Measurements from ENCODE around the gene GPC1.
"Not testable (repeated sequence)": the region's sequence is repeated elsewhere in the genome, so short reads cannot be mapped to it uniquely, and the experiment has no call there.

GPC1 gene

DNA sequence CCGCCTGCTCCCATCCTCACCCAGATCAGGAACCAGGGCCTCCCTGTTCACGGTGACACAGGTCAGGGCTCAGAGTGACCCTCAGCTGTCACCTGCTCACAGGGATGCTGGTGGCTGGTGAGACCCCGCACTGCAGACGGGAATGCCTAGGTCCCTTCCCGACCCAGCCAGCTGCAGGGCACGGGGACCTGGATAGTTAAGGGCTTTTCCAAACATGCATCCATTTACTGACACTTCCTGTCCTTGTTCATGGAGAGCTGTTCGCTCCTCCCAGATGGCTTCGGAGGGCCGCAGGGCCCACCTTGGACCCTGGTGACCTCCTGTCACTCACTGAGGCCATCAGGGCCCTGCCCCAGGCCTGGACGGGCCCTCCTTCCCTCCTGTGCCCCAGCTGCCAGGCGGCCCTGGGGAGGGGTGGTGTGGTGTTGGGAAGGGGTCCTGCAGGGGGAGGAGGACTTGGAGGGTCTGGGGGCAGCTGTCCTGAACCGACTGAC, 31.7 kb downstream of the GPC1 start:
- no peak for DNase-seq (ENCODE audit: low spot score)

DNA sequence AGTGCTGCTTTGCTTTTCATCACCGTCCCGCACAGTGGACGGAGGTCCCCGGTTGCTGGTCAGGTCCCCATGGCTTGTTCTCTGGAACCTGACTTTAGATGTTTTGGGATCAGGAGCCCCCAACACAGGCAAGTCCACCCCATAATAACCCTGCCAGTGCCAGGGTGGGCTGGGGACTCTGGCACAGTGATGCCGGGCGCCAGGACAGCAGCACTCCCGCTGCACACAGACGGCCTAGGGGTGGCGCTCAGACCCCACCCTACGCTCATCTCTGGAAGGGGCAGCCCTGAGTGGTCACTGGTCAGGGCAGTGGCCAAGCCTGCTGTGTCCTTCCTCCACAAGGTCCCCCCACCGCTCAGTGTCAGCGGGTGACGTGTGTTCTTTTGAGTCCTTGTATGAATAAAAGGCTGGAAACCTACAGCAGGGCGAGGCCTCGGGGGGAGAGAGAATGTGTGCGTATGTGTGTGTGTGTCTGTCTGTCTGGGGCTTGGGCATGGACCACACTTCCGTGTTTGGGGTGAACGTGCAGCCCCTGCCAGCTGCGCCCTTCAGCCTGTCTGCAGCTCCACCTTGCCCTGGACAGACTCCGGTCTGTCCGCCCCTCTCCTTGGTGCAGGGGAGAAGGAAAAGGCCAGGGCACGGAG, 32.3 kb downstream of the GPC1 start:
- no peak for DNase-seq (ENCODE audit: low spot score)

DNA sequence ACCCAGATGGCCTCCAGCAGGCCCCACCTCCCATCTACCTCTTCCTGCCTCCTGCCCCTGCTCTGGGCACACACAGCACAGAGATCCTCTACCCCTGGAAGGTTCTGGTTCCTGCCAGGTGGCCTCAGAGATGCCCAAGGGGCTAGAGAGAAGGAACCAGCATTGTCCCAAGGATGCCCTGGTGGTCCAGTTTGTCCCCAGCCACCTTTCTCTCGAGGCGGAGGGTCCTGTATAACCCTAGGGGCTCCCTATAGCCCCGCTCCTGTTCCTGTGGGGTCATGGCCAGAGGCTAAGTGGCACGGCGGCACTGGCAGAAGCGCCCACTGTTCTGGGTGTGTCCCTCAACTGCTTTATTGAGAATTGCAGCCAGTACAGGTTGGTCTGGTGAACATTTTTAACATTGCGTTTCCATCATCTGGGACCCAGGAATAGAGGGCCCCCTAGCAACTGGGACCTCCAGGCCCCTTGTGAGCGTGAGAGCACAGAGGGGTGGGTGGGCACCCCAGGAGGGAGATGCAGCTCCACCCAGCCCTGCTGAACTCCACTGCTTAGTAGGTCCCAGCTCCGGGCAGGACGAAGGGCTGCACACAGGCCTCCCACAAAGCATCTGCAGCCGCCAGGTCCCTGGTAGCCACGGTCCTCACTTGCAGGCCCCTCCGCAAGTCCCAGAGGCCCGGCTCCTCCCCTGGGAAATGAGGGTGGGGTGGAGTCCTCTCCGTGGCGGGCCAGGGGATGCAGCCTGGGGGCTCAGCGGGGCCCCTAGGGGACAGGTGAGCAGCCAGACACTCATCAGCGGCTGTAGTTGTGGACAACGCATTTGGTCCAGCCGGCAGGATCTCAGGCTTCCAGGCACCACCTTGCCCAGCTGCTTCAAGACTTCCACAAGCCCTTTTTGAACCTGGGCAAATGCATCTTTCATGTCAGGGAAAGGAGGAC, 33.1 kb downstream of the GPC1 start:
- DNase-seq (ENCODE audit: low spot score): no peak

DNA sequence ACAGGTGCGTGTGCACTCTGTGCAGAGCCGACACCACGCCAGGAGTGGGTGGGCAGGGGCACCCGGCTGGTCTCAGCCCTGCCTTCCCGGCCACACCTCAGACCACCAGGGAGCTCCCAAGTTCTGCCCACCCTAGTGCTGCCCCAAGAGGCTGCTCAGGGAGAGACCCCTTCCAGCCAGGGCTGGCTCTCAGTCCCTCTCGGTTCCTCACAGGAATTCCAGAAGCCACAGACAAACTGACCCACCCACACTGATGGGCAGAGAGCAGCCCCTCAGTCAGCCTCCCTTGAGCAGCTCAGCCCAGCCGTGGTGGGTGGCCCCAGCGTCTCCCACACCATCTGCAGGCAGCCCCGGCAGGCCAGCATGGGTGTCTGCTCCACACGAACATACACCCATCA, 33.8 kb downstream of the GPC1 start:
- no peak for DNase-seq (ENCODE audit: low spot score)

DNA sequence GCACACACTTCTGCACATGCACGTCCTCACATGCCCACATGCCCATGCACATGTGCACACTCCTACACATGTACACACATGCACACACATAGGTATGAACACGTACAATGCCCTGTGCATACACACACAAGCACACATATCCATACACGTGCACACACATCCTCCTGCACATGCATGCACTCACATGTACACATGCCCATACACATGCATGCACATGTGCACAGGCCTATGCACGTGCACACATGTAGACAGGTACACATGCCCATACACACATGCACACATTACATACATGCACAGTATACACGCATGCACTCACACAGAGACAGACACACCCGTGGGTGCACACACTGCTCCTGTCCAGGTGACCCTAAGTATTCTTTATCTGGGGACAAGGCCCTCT, 34.3 kb downstream of the GPC1 start:
- DNase-seq (ENCODE audit: low spot score): no peak

DNA sequence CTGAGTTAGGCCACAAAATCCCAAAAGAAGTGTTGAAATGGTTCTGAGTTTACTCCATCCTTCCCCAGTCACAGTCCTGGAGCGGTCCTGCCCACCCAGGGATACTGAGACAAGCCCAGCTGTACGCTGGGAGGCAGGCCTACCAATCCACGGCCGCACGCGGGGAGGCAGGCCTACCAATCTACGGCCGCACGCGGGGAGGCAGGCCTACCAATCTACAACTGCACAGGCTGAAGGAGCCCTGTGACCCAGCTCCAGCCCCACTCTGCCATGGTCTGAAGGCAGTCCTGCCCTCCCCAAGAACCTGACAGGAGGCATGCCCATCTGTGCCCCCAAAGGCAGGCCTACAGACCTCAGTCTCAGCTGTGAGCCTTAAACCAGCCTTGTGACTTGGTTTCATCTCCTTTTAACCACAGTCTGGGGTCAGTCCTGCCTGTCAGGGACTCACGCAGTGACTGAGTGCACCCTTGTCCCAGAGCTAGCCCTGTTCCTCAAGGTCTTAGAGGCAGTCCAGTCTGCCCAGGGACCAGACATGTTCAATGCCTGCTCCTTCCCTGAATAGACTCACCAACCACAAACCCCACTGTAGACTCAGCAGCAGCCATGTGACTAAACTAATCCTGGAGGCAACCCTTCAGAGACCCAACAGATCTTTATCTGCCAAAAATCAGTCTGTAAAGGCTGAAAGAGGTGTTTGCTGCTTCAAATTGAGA, 36.8 kb downstream of the GPC1 start:
- no peak for DNase-seq (ENCODE audit: low spot score)

DNA sequence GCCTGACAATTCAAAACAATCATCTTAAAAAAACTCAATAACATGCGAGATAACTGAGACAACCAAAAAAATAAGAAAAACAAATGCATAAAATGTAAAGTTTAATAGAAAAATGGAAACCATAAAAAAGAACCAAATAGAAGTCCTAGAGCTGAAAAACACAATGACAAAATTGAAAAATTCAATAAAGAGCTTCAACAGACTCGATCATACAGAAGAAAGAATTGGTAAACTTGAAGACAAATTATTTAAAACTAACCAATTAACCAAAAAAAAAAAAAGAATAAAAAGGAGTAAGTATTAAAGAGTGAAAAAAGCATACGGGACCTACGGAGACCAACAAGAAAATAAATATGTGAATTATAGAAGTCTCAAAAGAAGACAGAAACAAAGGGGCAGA, 37.7 kb downstream of the GPC1 start:
- DNase-seq (ENCODE audit: low spot score): no peak

DNA sequence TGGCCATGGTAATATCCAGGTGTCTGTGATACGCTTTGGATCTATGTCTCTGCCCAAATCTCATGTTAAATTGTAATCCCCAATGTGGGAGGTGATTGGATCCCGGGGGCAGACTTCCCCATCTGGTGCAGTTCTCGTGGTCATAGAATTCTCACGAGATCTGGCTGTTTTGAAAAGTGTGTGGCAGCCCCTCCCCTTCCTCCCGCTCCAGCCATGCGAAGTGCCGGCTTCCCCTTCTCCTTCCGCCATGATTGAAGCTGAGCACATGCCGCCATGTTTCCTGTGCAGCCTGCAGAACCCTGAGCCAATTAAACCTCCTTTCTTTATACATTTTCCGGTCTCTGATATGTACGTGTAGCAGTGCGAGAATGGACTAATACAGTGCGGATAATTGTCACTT, 42.5 kb downstream of the GPC1 start:
- no peak for DNase-seq (ENCODE audit: low spot score)

DNA sequence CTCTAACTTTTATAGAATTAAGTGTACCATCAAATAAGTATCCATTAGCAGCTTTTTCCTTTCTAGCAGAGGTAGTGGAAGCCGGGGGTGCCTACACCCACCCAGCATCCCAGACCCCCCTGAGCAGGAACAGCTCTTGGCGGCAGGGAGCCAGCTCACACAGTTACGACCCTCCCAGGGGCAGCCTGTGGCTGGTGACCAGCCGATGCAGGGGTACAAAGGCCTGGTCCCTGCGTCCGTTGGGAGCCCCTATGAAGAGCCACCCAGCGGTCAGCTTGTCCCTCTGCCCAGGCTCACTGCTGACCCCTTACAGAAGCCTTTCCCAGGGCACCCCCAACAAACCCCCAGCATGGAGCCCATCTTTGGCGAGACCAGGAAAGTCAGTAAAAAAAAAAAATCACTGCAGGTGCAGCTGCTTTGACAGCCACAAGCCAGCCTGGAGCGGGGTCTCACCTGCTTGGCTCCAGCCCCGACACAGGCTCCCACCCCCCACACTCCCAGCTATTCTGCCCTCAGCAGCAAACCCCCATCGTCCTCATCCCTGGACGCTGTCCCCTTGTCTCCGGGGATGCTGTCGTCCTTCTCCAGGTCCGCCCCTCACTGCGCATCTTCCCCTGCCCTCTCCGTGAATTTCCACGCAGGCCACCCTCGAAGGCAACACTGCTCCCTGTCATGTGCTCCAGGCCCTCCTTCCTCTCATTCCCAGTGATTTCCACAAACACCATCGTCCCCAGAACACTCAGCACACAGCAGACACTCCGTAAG, 43.1 kb downstream of the GPC1 start:
- DNase-seq (ENCODE audit: low spot score): no peak

DNA sequence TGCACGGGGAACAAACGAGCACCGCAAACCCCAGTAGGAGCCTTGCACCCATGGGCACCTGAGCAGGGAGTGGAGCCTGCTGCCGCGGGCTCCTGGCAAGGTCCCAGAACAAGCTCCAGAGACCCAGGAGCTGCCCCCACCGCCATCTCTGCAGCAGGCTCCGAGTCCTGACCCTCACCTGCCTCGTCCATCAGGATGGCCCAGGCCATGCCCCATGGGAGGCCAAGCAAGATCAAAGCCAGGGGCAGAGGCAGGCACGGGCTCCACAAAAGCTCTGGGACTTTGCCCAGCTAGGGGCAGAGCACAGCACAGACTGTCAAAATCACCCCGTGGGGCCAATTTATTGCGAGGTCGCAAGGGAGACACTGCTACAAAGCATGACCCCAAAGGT, 43.6 kb downstream of the GPC1 start:
- DNase-seq (ENCODE audit: low spot score): no peak

DNA sequence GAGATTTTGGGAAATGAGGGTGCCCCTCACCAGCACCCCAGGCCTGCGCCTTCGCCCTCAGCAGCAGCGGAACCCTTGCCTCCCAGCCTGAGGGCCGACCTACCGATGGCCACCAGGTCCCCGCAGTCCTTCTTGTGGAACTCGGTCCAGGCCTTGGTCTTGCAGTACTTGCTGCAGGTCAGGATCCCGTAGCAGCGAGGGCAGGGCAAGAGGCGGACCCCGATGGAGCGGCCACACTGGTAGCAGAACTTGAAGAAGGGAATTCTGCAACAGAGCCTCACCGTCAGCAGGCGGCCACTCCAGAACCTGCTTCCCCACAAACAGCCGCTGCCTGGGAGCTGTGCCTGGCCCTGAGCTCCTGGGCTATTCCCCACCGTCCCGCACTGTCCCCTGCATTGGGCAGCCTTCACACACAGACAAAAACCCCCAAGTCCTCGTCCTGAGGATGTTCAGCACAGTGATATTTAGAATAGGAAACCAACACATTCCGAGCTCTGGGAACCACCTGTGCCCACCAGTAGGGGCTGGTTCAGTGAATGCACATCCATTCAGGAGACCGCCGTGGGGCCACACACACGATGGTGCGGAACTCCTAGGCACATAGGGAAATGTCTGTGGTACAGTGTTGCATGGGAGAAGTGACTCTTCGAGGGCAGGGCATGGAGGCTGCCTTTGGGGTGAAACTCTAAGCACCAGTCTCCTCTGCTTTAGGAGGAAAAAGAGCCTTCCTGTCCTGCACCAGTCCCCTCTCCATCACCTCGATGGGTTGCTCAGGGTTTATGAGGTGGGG, 45.6 kb downstream of the GPC1 start:
- DNase-seq (ENCODE audit: low spot score): no peak

DNA sequence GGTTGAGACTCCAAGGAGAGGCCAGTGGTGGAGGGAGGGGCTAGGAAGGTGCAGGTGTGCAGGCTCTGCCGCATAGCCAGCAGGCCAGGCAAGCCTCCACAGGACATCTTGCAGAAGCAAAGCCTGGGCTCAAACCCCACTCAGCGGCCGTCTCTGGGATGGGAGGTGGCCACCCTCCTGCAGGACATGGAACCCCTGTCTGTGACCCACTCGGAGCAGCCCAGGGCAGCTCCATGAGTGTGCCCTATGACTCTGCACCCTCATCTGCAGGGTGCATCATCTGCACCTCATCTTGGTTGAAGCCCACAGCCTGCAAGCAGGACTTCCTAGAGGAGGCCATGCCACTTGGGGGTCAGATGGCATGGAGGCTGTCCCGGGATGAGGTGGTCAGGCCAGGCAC, 46.3 kb downstream of the GPC1 start:
- no peak for DNase-seq (ENCODE audit: low spot score)

DNA sequence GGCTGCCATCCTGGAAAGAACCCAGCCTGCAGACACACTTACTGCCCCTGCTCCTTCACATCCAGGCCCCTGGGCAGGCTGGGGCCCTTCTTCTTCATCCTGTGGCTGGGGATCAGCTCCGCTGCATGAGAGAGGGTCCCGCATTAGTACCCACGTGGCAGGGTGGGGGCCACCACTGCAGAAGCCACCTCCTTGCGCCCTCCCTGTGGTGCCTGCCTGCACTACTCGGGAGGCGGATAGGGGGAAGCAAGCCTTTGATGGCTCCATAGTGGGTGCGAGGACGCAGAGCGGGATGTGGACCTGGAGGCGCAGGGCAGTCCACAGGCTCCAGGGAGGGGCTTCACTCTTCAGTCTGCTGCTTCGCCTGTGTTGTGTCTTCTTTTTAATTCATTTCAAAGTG, 46.7 kb downstream of the GPC1 start:
- no peak for DNase-seq (ENCODE audit: low spot score)

DNA sequence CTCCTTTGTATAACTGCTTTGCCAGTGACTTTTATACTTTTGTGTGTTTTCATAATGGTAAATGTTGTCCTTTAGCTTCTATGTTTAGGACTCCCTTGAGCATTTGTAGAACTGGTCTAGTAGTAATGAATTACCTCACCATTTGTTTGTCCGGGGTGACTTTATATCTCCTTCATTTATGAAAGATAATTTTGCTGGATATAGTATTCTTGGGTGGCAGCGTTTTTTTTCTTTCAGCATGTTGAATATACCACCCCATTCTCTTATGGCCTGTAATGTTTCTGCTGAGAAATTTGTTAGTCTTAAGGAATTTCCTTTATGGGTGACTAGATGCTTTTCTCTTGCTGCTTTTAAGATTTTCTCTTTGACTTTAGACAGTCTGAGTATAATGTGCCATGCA, 56.0 kb downstream of the GPC1 start:
- DNase-seq (ENCODE audit: low spot score): no peak

DNA sequence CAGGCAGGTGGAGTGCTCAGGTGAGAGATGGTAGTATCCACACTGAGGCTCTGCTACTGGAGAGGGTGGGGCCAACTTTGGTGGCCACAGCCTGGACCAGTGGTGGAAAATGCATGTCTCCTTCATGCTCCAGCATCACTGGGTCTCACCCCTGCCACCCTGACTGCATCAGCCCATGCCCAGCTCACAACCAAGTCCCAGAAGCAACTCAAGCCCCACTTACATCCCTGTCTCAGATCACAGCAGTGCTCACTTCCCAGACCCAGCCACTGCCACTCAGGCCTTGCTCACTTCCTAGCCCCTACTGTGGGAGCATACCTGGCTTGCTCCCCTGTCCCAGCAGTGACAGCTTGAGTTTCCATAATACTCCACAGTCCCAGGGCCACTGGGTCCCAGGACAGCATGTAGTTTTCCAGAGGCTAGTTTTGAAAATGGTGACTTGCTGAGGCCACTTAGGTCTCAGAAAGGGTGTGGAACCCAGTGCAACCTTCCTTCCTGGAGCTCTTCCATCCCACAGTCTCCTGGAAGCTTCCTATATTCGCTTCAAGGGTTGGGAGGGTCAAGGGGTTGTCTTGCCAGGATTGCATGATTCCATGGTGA, 58.8 kb downstream of the GPC1 start:
- DNase-seq (ENCODE audit: low spot score): no peak

DNA sequence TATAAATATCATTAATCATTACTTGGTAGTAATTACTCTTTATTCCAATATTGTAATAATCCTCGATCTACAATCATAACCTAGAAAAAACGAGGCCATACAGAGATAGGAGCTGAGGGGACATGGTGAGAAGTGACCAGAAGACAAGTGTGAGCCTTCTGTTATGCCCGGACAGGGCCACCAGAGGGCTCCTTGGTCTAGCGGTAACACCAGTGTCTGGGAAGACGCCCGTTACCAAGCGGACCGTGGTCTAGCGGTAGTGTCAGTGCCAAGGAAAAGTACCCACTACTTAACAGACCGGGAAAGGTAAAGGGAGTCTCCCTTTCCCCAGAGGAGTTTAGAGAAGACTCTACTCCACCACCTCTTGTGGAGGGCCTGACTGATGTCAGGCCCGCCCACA, 59.5 kb downstream of the GPC1 start:
- DNase-seq (ENCODE audit: low spot score): not testable (repeated sequence)

DNA sequence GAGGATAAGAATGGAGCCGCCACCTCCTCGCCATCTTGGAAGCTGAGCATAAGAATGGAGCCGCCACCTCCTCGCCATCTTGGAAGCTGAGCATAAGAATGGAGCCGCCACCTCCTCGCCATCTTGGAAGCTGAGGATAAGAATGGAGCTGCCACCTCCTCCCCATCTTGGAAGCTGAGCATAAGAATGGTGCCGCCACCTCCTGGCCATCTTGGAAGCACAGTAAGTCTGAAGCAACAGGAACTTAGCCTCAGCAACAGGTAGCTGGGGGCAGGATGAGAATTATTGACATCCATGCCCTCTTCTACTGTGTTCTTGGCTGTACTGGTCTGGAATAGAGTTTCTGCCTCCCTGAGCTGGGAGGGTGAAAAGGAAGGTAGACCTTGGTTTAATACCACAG, 61.6 kb downstream of the GPC1 start:
- DNase-seq (ENCODE audit: low spot score): peak; percentile 3

DNA sequence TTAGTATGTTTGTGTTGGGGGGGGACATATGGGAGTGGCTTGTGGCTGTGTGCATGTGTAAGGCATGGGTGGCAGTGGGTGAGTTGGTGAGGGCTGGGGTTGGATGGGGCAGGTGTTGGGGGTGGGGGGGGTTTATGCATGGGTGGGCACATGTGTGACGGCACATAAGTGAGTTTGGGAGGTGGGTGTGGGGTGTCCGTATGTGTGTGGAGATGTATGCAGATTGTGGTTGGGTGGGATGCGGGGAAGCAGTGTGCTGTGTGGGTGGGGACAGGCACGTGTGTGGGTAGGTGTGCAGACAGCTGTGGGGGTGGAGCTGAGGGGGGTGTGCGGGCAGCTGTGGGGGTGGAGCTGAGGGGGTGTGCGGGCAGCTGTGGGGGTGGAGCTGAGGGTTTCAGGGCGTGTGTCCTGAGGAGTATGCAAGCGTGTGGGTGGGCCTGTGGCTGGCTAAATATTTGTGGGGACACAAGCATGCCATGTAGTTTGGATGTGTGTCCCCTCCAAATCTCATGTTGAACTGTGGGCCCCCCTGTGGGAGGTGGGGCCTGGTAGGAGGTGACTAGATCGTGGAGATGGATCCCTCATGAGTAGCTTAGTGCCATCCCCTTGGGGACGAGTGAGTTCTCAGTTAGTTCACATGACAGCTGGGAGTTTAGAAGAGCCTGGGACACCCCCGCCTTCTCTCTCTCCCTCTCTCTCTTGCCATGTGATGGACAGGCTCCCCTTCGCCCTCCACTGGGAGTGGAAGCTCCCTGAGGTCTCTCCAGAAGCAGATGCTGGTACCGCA, 62.9 kb downstream of the GPC1 start:
- no peak for DNase-seq (ENCODE audit: low spot score)

DNA sequence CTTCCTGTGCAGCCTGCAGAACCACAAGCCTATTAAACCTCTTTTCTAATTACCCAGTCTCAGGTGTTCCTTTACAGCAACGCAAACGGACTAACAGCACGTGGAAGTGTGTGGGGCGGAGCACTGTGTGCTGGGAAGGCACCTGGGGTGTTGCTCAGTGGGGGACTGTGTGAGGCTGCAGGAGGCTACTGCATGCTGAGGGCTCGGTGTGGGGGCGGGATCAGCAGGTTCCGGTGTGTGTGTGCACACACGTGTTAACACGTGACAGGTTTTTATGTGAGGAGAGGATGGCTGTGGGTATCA, 63.4 kb downstream of the GPC1 start:
- no peak for DNase-seq (ENCODE audit: low spot score)

Data from COLO829 (cell line).